ENCODE measurements around the gene CHORDC1. TPM values are rescaled to one million over a fixed set of nuclear protein-coding genes. Genes with fewer than 3 reads are reported as not detected.

Gene CHORDC1
- polyA plus RNA-seq, 1 donor (not counting 4 experiments of a cell fraction or from before 2014, with no cell fraction given): 50.7 TPM

DNA sequence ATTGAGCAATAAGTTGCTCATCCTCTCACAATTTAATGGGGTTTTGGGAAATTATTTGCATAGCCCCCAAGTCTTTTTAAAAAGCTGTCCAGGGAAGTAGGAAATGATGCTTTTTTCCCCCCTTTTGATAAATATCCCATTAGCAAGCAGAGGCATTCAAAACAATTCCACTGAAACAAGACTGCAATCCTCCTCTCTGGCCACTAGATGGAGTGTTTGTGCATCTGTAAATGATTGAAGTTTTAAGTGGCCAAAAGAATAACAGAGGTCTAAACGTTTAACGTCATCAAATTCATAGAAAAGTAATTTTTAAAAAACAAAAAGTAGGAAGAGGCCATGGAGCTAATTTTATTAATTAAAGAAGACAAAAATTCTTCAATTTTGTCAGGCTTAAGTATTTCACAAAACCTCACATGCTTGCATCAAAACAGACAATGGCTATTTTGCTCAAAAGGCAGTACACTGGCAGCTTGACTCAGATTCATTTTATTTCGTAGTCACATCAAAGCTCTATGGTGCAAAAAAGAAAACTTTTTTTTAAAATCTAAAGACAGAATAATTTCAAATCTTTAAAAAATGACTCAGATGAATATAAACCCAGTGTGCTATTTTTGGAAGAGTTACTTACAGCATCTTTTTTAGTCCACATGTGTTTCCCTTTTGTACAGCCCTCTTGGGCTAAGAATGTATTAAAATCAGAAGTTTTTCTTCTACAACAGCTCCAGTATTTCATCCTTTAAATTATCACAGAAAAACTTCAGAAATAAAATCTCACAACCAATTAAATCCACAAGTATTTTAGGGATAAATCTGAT is 17.8 kb downstream of the CHORDC1 start:
- Histone ChIP-seq H3K4me1 (ENCODE audit: control insufficient read depth, extremely low read depth, insufficient read depth, low read length) (no peaks in the 10 kb centered on the region), H3K36me3 (ENCODE audit: control insufficient read depth in 2 of 2, extremely low read depth in 1 of 2, insufficient read depth in 2 of 2, low read length in 2 of 2) (peaks cover 4 to 6% of the 10 kb centered on the region in 2 experiments), H3K9me1 (ENCODE audit: control insufficient read depth, extremely low read depth, insufficient read depth, low read length) (no peaks in the 10 kb centered on the region), H3K4me3 (ENCODE audit: control insufficient read depth in 2 of 3, extremely low read depth in 1 of 3, insufficient read depth in 2 of 3, low read depth in 1 of 3, low read length in 3 of 3) (no peak overlapping the region), H3K79me2 (ENCODE audit: control insufficient read depth, insufficient read depth, low read length) (peaks cover 6% of the 10 kb centered on the region), H3K27me3 (ENCODE audit: control insufficient read depth, extremely low read depth, insufficient read depth, low read length) (no peaks in the 10 kb centered on the region), H3K9me3 (ENCODE audit: control insufficient read depth, low read depth, low read length) (no peaks in the 10 kb centered on the region), H3K9ac (ENCODE audit: control insufficient read depth, extremely low read depth, insufficient read depth, low read length) (no peak overlapping the region), H4K20me1 (ENCODE audit: control insufficient read depth, extremely low read depth, insufficient read depth, low read length) (peaks cover 6% of the 10 kb centered on the region), H3K27ac (ENCODE audit: control insufficient read depth, insufficient read depth, low read length) (no peak overlapping the region), H2AFZ (ENCODE audit: control insufficient read depth, low read length) (no peak overlapping the region), H3K4me2 (ENCODE audit: control insufficient read depth, extremely low read depth, insufficient read depth, low read depth, low read length) (no peak overlapping the region)
- dilution Hi-C loops (cut with MboI; ENCODE audit: extremely low pct_ligation_motif_present, low sequenced_read_pairs): no loop called here
- TF ChIP-seq EZH2 (IDR thresholded peaks at IDR 0.05; ENCODE audit: low read length): no peak
- TF ChIP-seq, protein P1, sequence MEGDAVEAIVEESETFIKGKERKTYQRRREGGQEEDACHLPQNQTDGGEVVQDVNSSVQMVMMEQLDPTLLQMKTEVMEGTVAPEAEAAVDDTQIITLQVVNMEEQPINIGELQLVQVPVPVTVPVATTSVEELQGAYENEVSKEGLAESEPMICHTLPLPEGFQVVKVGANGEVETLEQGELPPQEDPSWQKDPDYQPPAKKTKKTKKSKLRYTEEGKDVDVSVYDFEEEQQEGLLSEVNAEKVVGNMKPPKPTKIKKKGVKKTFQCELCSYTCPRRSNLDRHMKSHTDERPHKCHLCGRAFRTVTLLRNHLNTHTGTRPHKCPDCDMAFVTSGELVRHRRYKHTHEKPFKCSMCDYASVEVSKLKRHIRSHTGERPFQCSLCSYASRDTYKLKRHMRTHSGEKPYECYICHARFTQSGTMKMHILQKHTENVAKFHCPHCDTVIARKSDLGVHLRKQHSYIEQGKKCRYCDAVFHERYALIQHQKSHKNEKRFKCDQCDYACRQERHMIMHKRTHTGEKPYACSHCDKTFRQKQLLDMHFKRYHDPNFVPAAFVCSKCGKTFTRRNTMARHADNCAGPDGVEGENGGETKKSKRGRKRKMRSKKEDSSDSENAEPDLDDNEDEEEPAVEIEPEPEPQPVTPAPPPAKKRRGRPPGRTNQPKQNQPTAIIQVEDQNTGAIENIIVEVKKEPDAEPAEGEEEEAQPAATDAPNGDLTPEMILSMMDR (optimal IDR thresholded peaks at IDR 0.05 in 1 of 3, IDR thresholded peaks at IDR 0.05 in 1 of 3, conservative IDR thresholded peaks at IDR 0.05 in 1 of 3; ENCODE audit: extremely low read depth in 1 of 3, insufficient read depth in 2 of 3, low read length in 3 of 3): peak in 2 of 3 experiments; percentile 66 to 68
- DNase-seq (ENCODE audit: low read depth, low spot score) (no peak), FAIRE-seq (no peak)

DNA sequence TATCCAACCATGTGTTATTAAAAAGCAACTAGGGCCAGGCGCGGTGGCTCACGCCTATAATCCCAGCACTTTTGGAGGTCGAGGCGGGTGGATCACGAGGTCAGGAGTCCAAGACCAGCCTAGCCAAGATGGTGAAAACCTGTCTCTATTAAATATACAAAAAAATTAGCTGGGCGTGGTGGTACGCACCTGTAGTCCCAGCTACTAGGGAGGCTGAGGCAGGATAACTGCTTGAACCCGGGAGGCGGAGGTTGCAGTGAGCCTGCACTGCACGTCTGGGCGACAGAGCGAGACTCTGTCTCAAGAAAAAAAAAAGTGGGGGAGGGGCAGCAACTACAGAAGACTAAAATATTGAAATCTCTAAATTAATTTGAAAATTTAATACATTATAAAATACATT is 18.4 kb downstream of the CHORDC1 start:
- dilution Hi-C loops (cut with MboI; ENCODE audit: extremely low pct_ligation_motif_present, low sequenced_read_pairs): no loop called here
- H2AFZ ChIP-seq (ENCODE audit: control insufficient read depth, low read length): no peak overlapping the region
- no peak overlapping the region for H3K4me2 ChIP-seq (ENCODE audit: control insufficient read depth, extremely low read depth, insufficient read depth, low read depth, low read length)
- H3K4me1 ChIP-seq (ENCODE audit: control insufficient read depth, extremely low read depth, insufficient read depth, low read length): no peaks in the 10 kb centered on the region
- no peak overlapping the region for H3K9ac ChIP-seq (ENCODE audit: control insufficient read depth, extremely low read depth, insufficient read depth, low read length)
- no peaks in the 10 kb centered on the region for H3K9me1 ChIP-seq (ENCODE audit: control insufficient read depth, extremely low read depth, insufficient read depth, low read length)
- TF ChIP-seq, protein P1 (optimal IDR thresholded peaks at IDR 0.05 in 1 of 3, IDR thresholded peaks at IDR 0.05 in 1 of 3, conservative IDR thresholded peaks at IDR 0.05 in 1 of 3; ENCODE audit: extremely low read depth in 1 of 3, insufficient read depth in 2 of 3, low read length in 3 of 3): no peak
- TF ChIP-seq EZH2 (IDR thresholded peaks at IDR 0.05; ENCODE audit: low read length): no peak
- peaks cover 6% of the 10 kb centered on the region for H4K20me1 ChIP-seq (ENCODE audit: control insufficient read depth, extremely low read depth, insufficient read depth, low read length)
- H3K9me3 ChIP-seq (ENCODE audit: control insufficient read depth, low read depth, low read length): no peaks in the 10 kb centered on the region
- FAIRE-seq (no peak), DNase-seq (ENCODE audit: low read depth, low spot score) (no peak)
- H3K36me3 ChIP-seq (ENCODE audit: control insufficient read depth in 2 of 2, extremely low read depth in 1 of 2, insufficient read depth in 2 of 2, low read length in 2 of 2): peaks cover 0 to 5% of the 10 kb centered on the region in 2 experiments
- no peak overlapping the region for H3K27ac ChIP-seq (ENCODE audit: control insufficient read depth, insufficient read depth, low read length)
- H3K27me3 ChIP-seq (ENCODE audit: control insufficient read depth, extremely low read depth, insufficient read depth, low read length): no peaks in the 10 kb centered on the region
- peaks cover under 1% of the 10 kb centered on the region for H3K79me2 ChIP-seq (ENCODE audit: control insufficient read depth, insufficient read depth, low read length)
- H3K4me3 ChIP-seq (ENCODE audit: control insufficient read depth in 2 of 3, extremely low read depth in 1 of 3, insufficient read depth in 2 of 3, low read depth in 1 of 3, low read length in 3 of 3): no peak overlapping the region
